K562 (cell line): ENCODE results near the gene OR2A12. TPM values are rescaled to one million over a fixed set of nuclear protein-coding genes. Genes with fewer than 3 reads are reported as not detected.

ENCODE experiments used
- ARID2 ChIP-seq: fragments of 450-650 bp; IDR thresholded peaks from 2 replicates; pipeline ENCODE4 v1.6.1; 2017; ENCODE audit warnings: antibody characterized with exemption, mild to moderate bottlenecking
- CHD2 ChIP-seq: IDR thresholded peaks from 2 replicates; pipeline ENCODE4 v1.6.1; 2011; ENCODE audit warnings: low read depth, low read length
- ETV1 ChIP-seq: fragments of 450-650 bp; conservative IDR thresholded peaks from 2 replicates; pipeline ENCODE4 v1.6.1; 2016; ENCODE audit warnings: missing genetic modification characterization, control low read depth, low read depth, missing compliant biosample characterization
- L3MBTL2 ChIP-seq: fragments of 450-650 bp; IDR thresholded peaks from 2 replicates; pipeline ENCODE4 v1.6.1; 2016; ENCODE audit warnings: mild to moderate bottlenecking, moderate library complexity
- MLLT1 ChIP-seq, 2 experiments: fragments of 450-650 bp; IDR thresholded peaks; 2 replicates each; pipeline ENCODE4 v1.6.1; 2016
- MYC ChIP-seq, 2 experiments: fragments of 250-450 bp in 1 of 2; sonication (Bioruptor Pico) in 1 of 2; IDR thresholded peaks; 2 replicates each; pipeline versions ENCODE4 v1.5.1 to v1.6.1; 2012 to 2021; ENCODE audit warnings: low read depth in 2 of 2, borderline replicate concordance in 1 of 2, improper control_type of control experiment in 1 of 2, low read length in 1 of 2, mild to moderate bottlenecking in 1 of 2, moderate library complexity in 1 of 2
- PRMT5 ChIP-seq: sonication (generic); formaldehyde crosslinking; IDR thresholded peaks from 2 replicates; pipeline ENCODE4 v1.5.0; 2020; ENCODE audit warnings: missing genetic modification reagents
- RCOR1 ChIP-seq, 2 experiments: IDR thresholded peaks; 2 replicates each; pipeline ENCODE4 v1.6.1; 2012; ENCODE audit warnings: low read depth in 2 of 2, low read length in 2 of 2, borderline replicate concordance in 1 of 2, improper control_type of control experiment in 1 of 2
- RFX5 ChIP-seq: IDR thresholded peaks from 2 replicates; pipeline ENCODE4 v1.6.1; 2011; ENCODE audit warnings: low read depth, mild to moderate bottlenecking, improper control_type of control experiment, low read length
- TFAP4 ChIP-seq: sonication (generic); formaldehyde crosslinking; IDR thresholded peaks from 2 replicates; pipeline ENCODE4 v1.8.0; 2022; ENCODE audit warnings: missing genetic modification reagents, mild to moderate bottlenecking, moderate library complexity, borderline replicate concordance
- TOE1 ChIP-seq, 2 experiments: fragments of 450-650 bp in 1 of 2; sonication (generic) in 1 of 2; formaldehyde crosslinking in 1 of 2; IDR thresholded peaks; 2 replicates each; pipeline versions ENCODE4 v1.7.1 to v1.8.0; 2016 to 2022; ENCODE audit warnings: borderline replicate concordance in 2 of 2, mild to moderate bottlenecking in 2 of 2, antibody characterized with exemption in 1 of 2, inconsistent platforms in 1 of 2, low read depth in 1 of 2, missing genetic modification reagents in 1 of 2, moderate library complexity in 1 of 2
- USF2 ChIP-seq: sonication (generic); formaldehyde crosslinking; IDR thresholded peaks from 2 replicates; pipeline ENCODE4 v1.5.0; 2020; ENCODE audit warnings: missing genetic modification reagents
- XRCC5 ChIP-seq: fragments of 200-400 bp; formaldehyde crosslinking; IDR thresholded peaks from 2 replicates; pipeline ENCODE4 v1.6.1; 2017; ENCODE audit warnings: low read depth, mild to moderate bottlenecking, low read length
- ZMIZ1 ChIP-seq, 2 experiments: fragments of 150-350 bp in 1 of 2; IDR thresholded peaks; 2 replicates each; pipeline ENCODE4 v1.6.1; 2012 to 2016; ENCODE audit warnings: low read depth in 2 of 2, low read length in 2 of 2, mild to moderate bottlenecking in 1 of 2, moderate library complexity in 1 of 2
- ZNF134 ChIP-seq: fragments of 250-450 bp; sonication (Bioruptor Pico); conservative IDR thresholded peaks from 2 replicates; pipeline ENCODE4 v1.4.0; 2020
- ZNF280A ChIP-seq: fragments of 450-650 bp; IDR thresholded peaks from 2 replicates; pipeline ENCODE4 v1.6.1; 2018; ENCODE audit warnings: mild to moderate bottlenecking, low read depth; ENCODE audit not compliant: partially characterized antibody
- polyA plus RNA-seq, 8 experiments: library from polyadenylated mRNA; depleted of rRNA in 4 of 8; stranded (reverse) in 5 of 8; unstranded in 3 of 8; fragments of >200 nt; fragmentation: Nextera tagmentation in 2 of 8; fragmentation: Illumina TruSeq in 1 of 8; extraction: Ambion mirVana in 2 of 8; extraction: Trizol in 1 of 8; gene quantifications; 2 replicates each; pipeline versions ENCODE4 v1.2.1 to v1.2.3, GENCODE V29; 2011 to 2014; ENCODE audit warnings: inconsistent platforms in 1 of 8, missing spikeins in 1 of 8
- total RNA-seq, 7 experiments: library from RNA; depleted of rRNA in 6 of 7; stranded (reverse); fragments of >200 nt in 6 of 7; fragmentation: Illumina TruSeq in 2 of 7; extraction: Trizol in 2 of 7; gene quantifications; 2 replicates each; pipeline versions ENCODE4 v1.2.1 to v1.2.3, GENCODE V29; 2011 to 2021; ENCODE audit warnings: low replicate concordance in 1 of 7

The OR2A12 gene
- total and polyA plus RNA-seq, 9 of the 15 experiments (the other 6 are each of a cell fraction or from before 2014, with no cell fraction given): not detected

- 0 out of 4 replicates have a peak, but pooled peaks of 1 of the 2 experiments have one; percentile 14 for TF ChIP-seq ZMIZ1 (IDR thresholded peaks at IDR 0.05; ENCODE audit: low read depth in 2 of 2, low read length in 2 of 2)
- peak; percentile 90 for TF ChIP-seq USF2
- 0 out of 2 replicates have a peak, but pooled peaks have one; percentile 34 for TF ChIP-seq XRCC5
- peak; percentile 71; the same call in 1 of the 2 replicates for TF ChIP-seq ARID2
- 0 out of 2 replicates have a peak, but pooled peaks have one; percentile 35 for TF ChIP-seq ETV1
- peak in 1 of 2 experiments; percentile 62; a peak in 2 of 4 replicates for TF ChIP-seq RCOR1 (IDR thresholded peaks at IDR 0.05; ENCODE audit: borderline replicate concordance in 1 of 2, low read depth in 2 of 2, low read length in 2 of 2)
- no peak for TF ChIP-seq ZNF280A
- TF ChIP-seq MLLT1 (IDR thresholded peaks at IDR 0.05): no peak
- peak; percentile 91 for TF ChIP-seq TFAP4 (CRISPR knock-in tag)
- no peak for TF ChIP-seq CHD2
- TF ChIP-seq L3MBTL2: peak; percentile 73; the same call in 1 of the 2 replicates
- peak; percentile 56; the same call in 1 of the 2 replicates for TF ChIP-seq MYC (IDR thresholded peaks at IDR 0.05; ENCODE audit: low read depth, low read length)
- no peak for TF ChIP-seq MYC (CRISPR knock-in tag; IDR thresholded peaks at IDR 0.05; ENCODE audit: borderline replicate concordance, low read depth)
- no peak for TF ChIP-seq RFX5
- TF ChIP-seq ZNF134 (CRISPR knock-in tag): peak; percentile 94
- peak; percentile 62; the same call in 1 of the 2 replicates for TF ChIP-seq TOE1 (IDR thresholded peaks at IDR 0.05; ENCODE audit: borderline replicate concordance)
- no peak for TF ChIP-seq TOE1 (CRISPR knock-in tag; IDR thresholded peaks at IDR 0.05; ENCODE audit: borderline replicate concordance, low read depth)
- TF ChIP-seq PRMT5 (CRISPR knock-in tag): no peak
Observed at GRCh38 chr7:144127714-144128334, 41.7 kb downstream of the OR2A12 start (continued).
